Measurements from ENCODE around the gene RRAD.
A peak's percentile ranks its signal among the peaks of the same experiment; 100 is the strongest.

The RRAD gene

GRCh38 chr16:66899945-66900710, 25.2 kb downstream of the RRAD start (continued):
- TF ChIP-seq RBAK (tag by site-specific recombination; IDR thresholded peaks at IDR 0.05) (no peak), FEZF1 (tag by site-specific recombination; IDR thresholded peaks at IDR 0.05) (no peak), ZNF776 (tag by site-specific recombination; IDR thresholded peaks at IDR 0.05; ENCODE audit: borderline replicate concordance) (no peak), ZNF549 (tag by site-specific recombination; IDR thresholded peaks at IDR 0.05) (no peak), ZNF311 (tag by site-specific recombination; IDR thresholded peaks at IDR 0.05; ENCODE audit: borderline replicate concordance) (no peak), MYNN (tag by site-specific recombination; IDR thresholded peaks at IDR 0.05; ENCODE audit: borderline replicate concordance) (no peak), ZNF600 (tag by site-specific recombination; IDR thresholded peaks at IDR 0.05) (peak; percentile 57; the same call in 1 of the 2 replicates), ZNF174 (tag by site-specific recombination; IDR thresholded peaks at IDR 0.05) (no peak), ZSCAN23 (tag by site-specific recombination; IDR thresholded peaks at IDR 0.05) (0 out of 2 replicates have a peak, but pooled peaks have one; percentile 40), GLIS1 (tag by site-specific recombination; IDR thresholded peaks at IDR 0.05) (peak; percentile 19; the same call in 1 of the 2 replicates), MEIS1 (CRISPR knock-in tag; IDR thresholded peaks at IDR 0.05; ENCODE audit: borderline replicate concordance) (no peak), YY1 (tag by site-specific recombination; IDR thresholded peaks at IDR 0.05) (no peak), ZNF555 (tag by site-specific recombination; conservative IDR thresholded peaks at IDR 0.05) (no peak), ZNF23 (tag by site-specific recombination; IDR thresholded peaks at IDR 0.05; ENCODE audit: borderline replicate concordance) (no peak), ZNF266 (tag by site-specific recombination; IDR thresholded peaks at IDR 0.05; ENCODE audit: low read depth) (no peak), KLF9 (tag by site-specific recombination; IDR thresholded peaks at IDR 0.05; ENCODE audit: low read depth) (no peak), ZNF596 (tag by site-specific recombination; IDR thresholded peaks at IDR 0.05) (no peak), IKZF3 (tag by site-specific recombination; IDR thresholded peaks at IDR 0.05) (peak; percentile 65), KLF17 (tag by site-specific recombination; IDR thresholded peaks at IDR 0.05) (no peak), ZNF473 (tag by site-specific recombination; IDR thresholded peaks at IDR 0.05) (no peak), ZNF792 (tag by site-specific recombination; IDR thresholded peaks at IDR 0.05) (no peak), ZNF426 (tag by site-specific recombination; IDR thresholded peaks at IDR 0.05) (no peak), SALL2 (tag by site-specific recombination; IDR thresholded peaks at IDR 0.05; ENCODE audit: borderline replicate concordance) (no peak), ZNF530 (tag by site-specific recombination; IDR thresholded peaks at IDR 0.05; ENCODE audit: low read depth) (no peak), ZNF350 (tag by site-specific recombination; IDR thresholded peaks at IDR 0.05) (no peak), ZNF623 (tag by site-specific recombination; IDR thresholded peaks at IDR 0.05) (no peak; the same call in 1 of the 2 replicates), ZNF423 (tag by site-specific recombination; IDR thresholded peaks at IDR 0.05) (no peak), ZNF449 (tag by site-specific recombination; IDR thresholded peaks at IDR 0.05) (peak; percentile 40; the same call in 1 of the 2 replicates), SP2 (tag by site-specific recombination; IDR thresholded peaks at IDR 0.05) (no peak)
- TF ChIP-seq, protein P1, sequence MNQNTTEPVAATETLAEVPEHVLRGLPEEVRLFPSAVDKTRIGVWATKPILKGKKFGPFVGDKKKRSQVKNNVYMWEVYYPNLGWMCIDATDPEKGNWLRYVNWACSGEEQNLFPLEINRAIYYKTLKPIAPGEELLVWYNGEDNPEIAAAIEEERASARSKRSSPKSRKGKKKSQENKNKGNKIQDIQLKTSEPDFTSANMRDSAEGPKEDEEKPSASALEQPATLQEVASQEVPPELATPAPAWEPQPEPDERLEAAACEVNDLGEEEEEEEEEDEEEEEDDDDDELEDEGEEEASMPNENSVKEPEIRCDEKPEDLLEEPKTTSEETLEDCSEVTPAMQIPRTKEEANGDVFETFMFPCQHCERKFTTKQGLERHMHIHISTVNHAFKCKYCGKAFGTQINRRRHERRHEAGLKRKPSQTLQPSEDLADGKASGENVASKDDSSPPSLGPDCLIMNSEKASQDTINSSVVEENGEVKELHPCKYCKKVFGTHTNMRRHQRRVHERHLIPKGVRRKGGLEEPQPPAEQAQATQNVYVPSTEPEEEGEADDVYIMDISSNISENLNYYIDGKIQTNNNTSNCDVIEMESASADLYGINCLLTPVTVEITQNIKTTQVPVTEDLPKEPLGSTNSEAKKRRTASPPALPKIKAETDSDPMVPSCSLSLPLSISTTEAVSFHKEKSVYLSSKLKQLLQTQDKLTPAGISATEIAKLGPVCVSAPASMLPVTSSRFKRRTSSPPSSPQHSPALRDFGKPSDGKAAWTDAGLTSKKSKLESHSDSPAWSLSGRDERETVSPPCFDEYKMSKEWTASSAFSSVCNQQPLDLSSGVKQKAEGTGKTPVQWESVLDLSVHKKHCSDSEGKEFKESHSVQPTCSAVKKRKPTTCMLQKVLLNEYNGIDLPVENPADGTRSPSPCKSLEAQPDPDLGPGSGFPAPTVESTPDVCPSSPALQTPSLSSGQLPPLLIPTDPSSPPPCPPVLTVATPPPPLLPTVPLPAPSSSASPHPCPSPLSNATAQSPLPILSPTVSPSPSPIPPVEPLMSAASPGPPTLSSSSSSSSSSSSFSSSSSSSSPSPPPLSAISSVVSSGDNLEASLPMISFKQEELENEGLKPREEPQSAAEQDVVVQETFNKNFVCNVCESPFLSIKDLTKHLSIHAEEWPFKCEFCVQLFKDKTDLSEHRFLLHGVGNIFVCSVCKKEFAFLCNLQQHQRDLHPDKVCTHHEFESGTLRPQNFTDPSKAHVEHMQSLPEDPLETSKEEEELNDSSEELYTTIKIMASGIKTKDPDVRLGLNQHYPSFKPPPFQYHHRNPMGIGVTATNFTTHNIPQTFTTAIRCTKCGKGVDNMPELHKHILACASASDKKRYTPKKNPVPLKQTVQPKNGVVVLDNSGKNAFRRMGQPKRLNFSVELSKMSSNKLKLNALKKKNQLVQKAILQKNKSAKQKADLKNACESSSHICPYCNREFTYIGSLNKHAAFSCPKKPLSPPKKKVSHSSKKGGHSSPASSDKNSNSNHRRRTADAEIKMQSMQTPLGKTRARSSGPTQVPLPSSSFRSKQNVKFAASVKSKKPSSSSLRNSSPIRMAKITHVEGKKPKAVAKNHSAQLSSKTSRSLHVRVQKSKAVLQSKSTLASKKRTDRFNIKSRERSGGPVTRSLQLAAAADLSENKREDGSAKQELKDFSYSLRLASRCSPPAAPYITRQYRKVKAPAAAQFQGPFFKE (tag by site-specific recombination; IDR thresholded peaks at IDR 0.05; ENCODE audit: borderline replicate concordance): no peak
- TF ChIP-seq, protein P2, sequence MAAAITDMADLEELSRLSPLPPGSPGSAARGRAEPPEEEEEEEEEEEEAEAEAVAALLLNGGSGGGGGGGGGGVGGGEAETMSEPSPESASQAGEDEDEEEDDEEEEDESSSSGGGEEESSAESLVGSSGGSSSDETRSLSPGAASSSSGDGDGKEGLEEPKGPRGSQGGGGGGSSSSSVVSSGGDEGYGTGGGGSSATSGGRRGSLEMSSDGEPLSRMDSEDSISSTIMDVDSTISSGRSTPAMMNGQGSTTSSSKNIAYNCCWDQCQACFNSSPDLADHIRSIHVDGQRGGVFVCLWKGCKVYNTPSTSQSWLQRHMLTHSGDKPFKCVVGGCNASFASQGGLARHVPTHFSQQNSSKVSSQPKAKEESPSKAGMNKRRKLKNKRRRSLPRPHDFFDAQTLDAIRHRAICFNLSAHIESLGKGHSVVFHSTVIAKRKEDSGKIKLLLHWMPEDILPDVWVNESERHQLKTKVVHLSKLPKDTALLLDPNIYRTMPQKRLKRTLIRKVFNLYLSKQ (tag by site-specific recombination; IDR thresholded peaks at IDR 0.05; ENCODE audit: borderline replicate concordance): no peak

Measured in HEK293 (cell line).